ENCODE results near the gene HNMT.

GRCh38 chr2:138010890-138011289 is 46.6 kb downstream of the HNMT start:
- TF ChIP-seq POLR2AphosphoS5 (IDR thresholded peaks at IDR 0.05) (no peak), CTCF (IDR thresholded peaks at IDR 0.05) (no peak)

Measured in gastroesophageal sphincter (tissue), 3 donors.